H9 (cell line): ENCODE data around the gene SMCO3. TPM values are rescaled to one million over a fixed set of nuclear protein-coding genes. Genes with fewer than 3 reads are reported as not detected.

Experiments used
- DNase-seq: peaks from one replicate; pipeline ENCODE4 v3.0.0-alpha.2; 2017
- H2AFZ ChIP-seq: one replicate; pipeline ENCODE4 v1.6.1; 2013; ENCODE audit warnings: mild to moderate bottlenecking, low read length, control low read depth, moderate library complexity
- H2AK5ac ChIP-seq: 2 replicates; pipeline ENCODE4 v1.6.1; 2013; ENCODE audit warnings: low read length, control low read depth, mixed read lengths; ENCODE audit not compliant: insufficient read length
- H2BK120ac ChIP-seq: one replicate; pipeline ENCODE4 v1.6.1; 2013; ENCODE audit warnings: low read depth, mild to moderate bottlenecking, low read length, control low read depth, inconsistent platforms; ENCODE audit not compliant: poor library complexity, severe bottlenecking
- H2BK12ac ChIP-seq: 2 replicates; pipeline ENCODE4 v1.6.1; 2013; ENCODE audit warnings: low read length, control low read depth, mixed read lengths, low read depth; ENCODE audit not compliant: insufficient read length
- H2BK15ac ChIP-seq: 2 replicates; pipeline ENCODE4 v1.6.1; 2013; ENCODE audit warnings: low read depth, low read length, control low read depth
- H2BK20ac ChIP-seq: one replicate; pipeline ENCODE4 v1.6.1; 2013; ENCODE audit warnings: low read depth, mild to moderate bottlenecking, low read length, control low read depth, inconsistent platforms; ENCODE audit not compliant: poor library complexity, severe bottlenecking
- H2BK5ac ChIP-seq: 2 replicates; pipeline ENCODE4 v1.6.1; 2013; ENCODE audit warnings: low read length, control low read depth, mixed read lengths; ENCODE audit not compliant: insufficient read length
- H3K14ac ChIP-seq: 2 replicates; pipeline ENCODE4 v1.6.1; 2013; ENCODE audit warnings: low read length, control low read depth; ENCODE audit not compliant: insufficient read depth
- H3K18ac ChIP-seq: 2 replicates; pipeline ENCODE4 v1.6.1; 2013; ENCODE audit warnings: low read depth, mild to moderate bottlenecking, mixed read lengths, low read length, control low read depth; ENCODE audit not compliant: insufficient read length
- H3K23ac ChIP-seq: 2 replicates; pipeline ENCODE4 v1.6.1; 2013; ENCODE audit warnings: low read length, control low read depth, mixed read lengths, low read depth; ENCODE audit not compliant: insufficient read length
- H3K23me2 ChIP-seq: 2 replicates; pipeline ENCODE4 v1.6.1; 2013; ENCODE audit warnings: low read depth, mild to moderate bottlenecking, mixed read lengths, low read length, control low read depth; ENCODE audit not compliant: insufficient read length, poor library complexity, severe bottlenecking
- H3K27ac ChIP-seq: 2 replicates; pipeline ENCODE4 v1.5.1; 2013; ENCODE audit warnings: low read length, control low read depth, mixed read lengths, low read depth; ENCODE audit not compliant: insufficient read length
- H3K27me3 ChIP-seq: 2 replicates; pipeline ENCODE4 v1.6.1; 2013; ENCODE audit warnings: low read length, control low read depth, inconsistent platforms; ENCODE audit not compliant: insufficient read depth
- H3K4ac ChIP-seq: 2 replicates; pipeline ENCODE4 v1.6.1; 2013; ENCODE audit warnings: low read depth, mild to moderate bottlenecking, control low read depth, inconsistent platforms, low read length, moderate library complexity
- H3K4me1 ChIP-seq: 2 replicates; pipeline ENCODE4 v1.6.1; 2013; ENCODE audit warnings: low read length, control low read depth, inconsistent platforms; ENCODE audit not compliant: insufficient read depth
- H3K4me2 ChIP-seq: 2 replicates; pipeline ENCODE4 v1.6.1; 2013; ENCODE audit warnings: low read length, control low read depth, mixed read lengths; ENCODE audit not compliant: insufficient read length, insufficient read depth
- H3K56ac ChIP-seq: 2 replicates; pipeline ENCODE4 v1.6.1; 2013; ENCODE audit warnings: low read depth, mild to moderate bottlenecking, mixed read lengths, low read length, control low read depth; ENCODE audit not compliant: insufficient read length
- H3K79me1 ChIP-seq: 2 replicates; pipeline ENCODE4 v1.6.1; 2013; ENCODE audit warnings: low read depth, mild to moderate bottlenecking, moderate library complexity, low read length, control low read depth, inconsistent platforms; ENCODE audit not compliant: insufficient read depth, poor library complexity, severe bottlenecking
- H3K79me2 ChIP-seq: 2 replicates; pipeline ENCODE4 v1.6.1; 2013; ENCODE audit warnings: low read length, control low read depth, inconsistent platforms; ENCODE audit not compliant: insufficient read depth
- H3K9ac ChIP-seq: 2 replicates; pipeline ENCODE4 v1.6.1; 2013; ENCODE audit warnings: low read length, control low read depth, mixed read lengths; ENCODE audit not compliant: insufficient read length; ENCODE audit errors: extremely low read depth
- H3K9me3 ChIP-seq: one replicate; pipeline ENCODE4 v1.6.1; 2013; ENCODE audit warnings: low read depth, low read length, inconsistent platforms; ENCODE audit not compliant: control insufficient read depth
- H3T11ph ChIP-seq: one replicate; pipeline ENCODE4 v1.6.1; 2013; ENCODE audit warnings: mild to moderate bottlenecking, low read length, control low read depth, inconsistent platforms
- H4K20me1 ChIP-seq: one replicate; pipeline ENCODE4 v1.6.1; 2013; ENCODE audit not compliant: control insufficient read depth, insufficient read length, insufficient read depth
- H4K5ac ChIP-seq: 2 replicates; pipeline ENCODE4 v1.6.1; 2013; ENCODE audit warnings: low read depth, mild to moderate bottlenecking, mixed read lengths, low read length, control low read depth; ENCODE audit not compliant: insufficient read length
- H4K8ac ChIP-seq: replicated peaks from 2 replicates; pipeline ENCODE4 v1.6.1; 2013; ENCODE audit warnings: low read length, control low read depth, mixed read lengths, low read depth; ENCODE audit not compliant: insufficient read length
- H4K91ac ChIP-seq: 2 replicates; pipeline ENCODE4 v1.6.1; 2013; ENCODE audit warnings: low read depth, mild to moderate bottlenecking, moderate library complexity, mixed read lengths, low read length, control low read depth; ENCODE audit not compliant: insufficient read length
- H3K27ac Mint-ChIP-seq, 3 experiments: 2 replicates in 2 of 3; 3 replicates in 1 of 3; pipeline ENCODE4 v1.8.0; 2020 to 2021; ENCODE audit warnings: mixed read lengths in 3 of 3, mild to moderate bottlenecking in 1 of 3, moderate library complexity in 1 of 3
- H3K27me3 Mint-ChIP-seq: 2 replicates; pipeline ENCODE4 v1.8.0; 2021; ENCODE audit warnings: low read depth, mild to moderate bottlenecking, moderate library complexity, mixed read lengths
- H3K36me3 Mint-ChIP-seq, 3 experiments: 2 replicates in 2 of 3; 3 replicates in 1 of 3; pipeline ENCODE4 v1.8.0; 2020 to 2021; ENCODE audit warnings: low read depth in 3 of 3, mixed read lengths in 3 of 3; ENCODE audit not compliant: insufficient read depth in 1 of 3
- H3K4me1 Mint-ChIP-seq, 2 experiments: 2 replicates each; pipeline ENCODE4 v1.8.0; 2020; ENCODE audit warnings: mixed read lengths in 2 of 2
- H3K4me3 Mint-ChIP-seq, 2 experiments: 2 replicates in 1 of 2; 3 replicates in 1 of 2; pipeline ENCODE4 v1.8.0; 2020 to 2021; ENCODE audit warnings: mild to moderate bottlenecking in 2 of 2, mixed read lengths in 2 of 2, moderate library complexity in 1 of 2
- H3K9me3 Mint-ChIP-seq, 2 experiments: 2 replicates in 1 of 2; 3 replicates in 1 of 2; pipeline ENCODE4 v1.8.0; 2020; ENCODE audit warnings: mild to moderate bottlenecking in 2 of 2, mixed read lengths in 2 of 2, moderate library complexity in 1 of 2
- WGBS: extraction: QIAGEN DNeasy Blood & Tissue Kit; methylation state at CpG from one replicate; pipeline ENCODE4 v1.1.7; 2013; ENCODE audit warnings: missing lambda C conversion rate, low lambda C conversion rate, mixed read lengths; ENCODE audit not compliant: insufficient read length; ENCODE audit errors: extremely low coverage; 5-methylcytosine and 5-hydroxymethylcytosine counted together
- total RNA-seq: library from RNA; stranded (reverse); gene quantifications from 2 replicates; pipeline ENCODE4 v1.2.1, GENCODE V29; 2021
- TF ChIP-seq, protein P1 (sequence below): fragments of 200-600 bp; sonication (generic); conservative IDR thresholded peaks from 3 replicates; pipeline ENCODE4 v1.8.0; 2021; ENCODE audit warnings: antibody characterized with exemption, mild to moderate bottlenecking

The SMCO3 gene
- total RNA-seq, 1 experiment from 2014 or later: not detected

DNA sequence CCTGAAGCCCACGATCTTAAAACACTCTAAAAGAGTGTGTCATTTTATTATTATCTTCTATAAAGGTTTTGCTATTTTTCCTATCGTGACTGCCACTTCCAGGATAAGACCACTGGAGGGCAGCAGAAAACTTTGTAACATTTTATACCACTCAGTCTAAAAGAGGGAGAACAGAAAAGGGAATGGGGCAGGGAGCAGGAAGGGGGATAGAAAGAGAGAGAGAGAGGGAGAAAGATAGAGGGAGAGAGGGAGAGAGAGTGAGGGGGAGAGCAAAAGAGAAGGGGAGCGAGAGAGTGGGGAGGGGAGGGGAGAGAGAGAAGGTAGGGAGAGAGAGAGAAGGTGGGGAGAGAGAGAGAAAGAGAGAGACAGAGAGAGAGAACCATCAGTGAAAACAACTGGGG, 31.4 kb upstream of the SMCO3 start:
- peaks cover 2 to 3% of the 10 kb centered on the region in 2 experiments; a peak in 1 of 4 replicates for H3K4me1 Mint-ChIP-seq
- Histone ChIP-seq H3K9ac (no peak overlapping the region), H3K23me2 (no peaks in the 10 kb centered on the region), H3K18ac (no peak overlapping the region), H2AK5ac (no peak overlapping the region), H2BK120ac (no peak overlapping the region), H3K4me1 (no peaks in the 10 kb centered on the region), H3K4me2 (no peak overlapping the region), H3K79me2 (no peaks in the 10 kb centered on the region), H2BK15ac (no peak overlapping the region), H4K20me1 (no peaks in the 10 kb centered on the region), H2BK20ac (no peak overlapping the region), H2BK5ac (no peak overlapping the region), H3K27me3 (no peaks in the 10 kb centered on the region; the same call in 1 of the 2 replicates), H3K23ac (no peak overlapping the region), H4K91ac (no peak overlapping the region), H3K9me3 (no peaks in the 10 kb centered on the region), H2BK12ac (no peak overlapping the region), H3K4ac (no peak overlapping the region), H3K14ac (no peak overlapping the region), H3K79me1 (no peaks in the 10 kb centered on the region), H3T11ph (no peak overlapping the region), H3K27ac (no peak overlapping the region), H3K56ac (no peak overlapping the region), H4K8ac (no peak overlapping the region), H2AFZ (no peak overlapping the region), H4K5ac (no peak overlapping the region)
- H3K27me3 Mint-ChIP-seq: no peaks in the 10 kb centered on the region
- H3K9me3 Mint-ChIP-seq: no peaks in the 10 kb centered on the region
- DNase-seq: no peak
- H3K4me3 Mint-ChIP-seq: no peak overlapping the region
- no peak overlapping the region for H3K27ac Mint-ChIP-seq
- TF ChIP-seq, protein P1, sequence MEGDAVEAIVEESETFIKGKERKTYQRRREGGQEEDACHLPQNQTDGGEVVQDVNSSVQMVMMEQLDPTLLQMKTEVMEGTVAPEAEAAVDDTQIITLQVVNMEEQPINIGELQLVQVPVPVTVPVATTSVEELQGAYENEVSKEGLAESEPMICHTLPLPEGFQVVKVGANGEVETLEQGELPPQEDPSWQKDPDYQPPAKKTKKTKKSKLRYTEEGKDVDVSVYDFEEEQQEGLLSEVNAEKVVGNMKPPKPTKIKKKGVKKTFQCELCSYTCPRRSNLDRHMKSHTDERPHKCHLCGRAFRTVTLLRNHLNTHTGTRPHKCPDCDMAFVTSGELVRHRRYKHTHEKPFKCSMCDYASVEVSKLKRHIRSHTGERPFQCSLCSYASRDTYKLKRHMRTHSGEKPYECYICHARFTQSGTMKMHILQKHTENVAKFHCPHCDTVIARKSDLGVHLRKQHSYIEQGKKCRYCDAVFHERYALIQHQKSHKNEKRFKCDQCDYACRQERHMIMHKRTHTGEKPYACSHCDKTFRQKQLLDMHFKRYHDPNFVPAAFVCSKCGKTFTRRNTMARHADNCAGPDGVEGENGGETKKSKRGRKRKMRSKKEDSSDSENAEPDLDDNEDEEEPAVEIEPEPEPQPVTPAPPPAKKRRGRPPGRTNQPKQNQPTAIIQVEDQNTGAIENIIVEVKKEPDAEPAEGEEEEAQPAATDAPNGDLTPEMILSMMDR: peak; percentile 82
- no CpG with 5 or more reads among the region's 3 CpGs for WGBS
- H3K36me3 Mint-ChIP-seq: no peaks in the 10 kb centered on the region
